HG02870 (cell line): ENCODE measurements around the gene MIS18BP1.
"Not testable (repeated sequence)": the region's sequence is repeated elsewhere in the genome, so short reads cannot be mapped to it uniquely, and the experiment has no call there.

Experiments used
- ATAC-seq: cut with Tn5 transposase; IDR thresholded peaks from one replicate; pipeline ENCODE4 v1.9.1; 2021; ENCODE audit warnings: mild to moderate bottlenecking, moderate library complexity; ENCODE audit not compliant: unreplicated experiment

Gene MIS18BP1

DNA sequence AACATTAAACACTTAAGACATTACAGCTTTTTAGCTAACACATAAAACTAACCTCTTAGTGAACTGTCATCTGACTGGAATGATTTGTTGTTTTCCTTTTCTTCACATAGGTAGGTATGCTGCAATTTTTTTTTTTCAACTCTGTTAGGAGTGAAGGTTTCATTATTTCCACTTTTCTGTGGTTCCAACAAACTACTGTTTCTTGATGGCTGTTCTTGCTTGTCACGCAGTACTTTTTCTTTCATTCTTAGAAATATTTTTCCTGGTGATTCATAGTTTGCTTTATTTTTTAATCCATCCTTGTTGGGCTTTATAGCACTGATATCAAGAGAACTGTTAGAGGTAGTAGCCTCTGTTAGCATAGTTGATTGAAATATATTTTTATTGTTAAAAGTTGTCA, 6.3 kb downstream of the MIS18BP1 start:
- peak; percentile 39 for ATAC-seq

DNA sequence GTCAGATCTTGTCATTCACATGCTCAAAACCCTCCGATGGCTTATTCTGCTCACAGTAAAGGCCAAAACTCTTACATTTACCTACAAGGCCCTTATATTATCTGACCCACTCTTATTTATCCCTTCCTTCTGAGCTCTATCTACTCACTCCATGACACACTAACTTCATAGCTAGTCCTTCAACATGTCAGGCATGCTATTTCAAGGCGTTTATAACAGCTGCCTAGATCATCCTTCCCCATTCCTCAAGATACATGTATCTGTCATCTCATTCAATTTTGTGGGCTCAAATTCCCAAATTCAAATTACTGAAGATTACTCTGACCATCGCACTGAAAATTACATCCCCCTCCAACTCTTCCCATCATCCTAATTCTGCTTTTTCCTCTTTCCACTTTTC, 6.9 kb downstream of the MIS18BP1 start:
- ATAC-seq, result no peak

- no peak for ATAC-seq
These were observed 10.3 kb downstream of the MIS18BP1 start for GRCh38 chr14:45242706-45243105.

DNA sequence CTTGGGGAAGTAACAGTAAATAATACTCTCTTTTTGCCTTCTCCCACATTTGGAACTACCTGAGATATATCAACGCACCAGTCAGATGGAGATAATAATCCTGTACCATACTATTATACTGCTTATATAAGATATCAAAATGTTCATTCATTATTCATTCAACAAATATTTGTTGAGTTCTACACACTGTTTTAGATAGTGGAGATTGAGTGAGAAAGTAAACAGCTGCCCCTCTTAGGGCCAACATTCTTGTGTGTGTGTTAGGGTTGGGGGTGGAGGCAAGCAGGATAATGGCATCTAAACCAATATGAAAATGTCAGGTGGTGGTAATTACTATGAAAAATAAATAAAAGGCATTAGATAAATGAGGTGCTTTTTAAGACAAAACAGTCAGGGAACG, 14.0 kb downstream of the MIS18BP1 start:
- no peak for ATAC-seq

DNA sequence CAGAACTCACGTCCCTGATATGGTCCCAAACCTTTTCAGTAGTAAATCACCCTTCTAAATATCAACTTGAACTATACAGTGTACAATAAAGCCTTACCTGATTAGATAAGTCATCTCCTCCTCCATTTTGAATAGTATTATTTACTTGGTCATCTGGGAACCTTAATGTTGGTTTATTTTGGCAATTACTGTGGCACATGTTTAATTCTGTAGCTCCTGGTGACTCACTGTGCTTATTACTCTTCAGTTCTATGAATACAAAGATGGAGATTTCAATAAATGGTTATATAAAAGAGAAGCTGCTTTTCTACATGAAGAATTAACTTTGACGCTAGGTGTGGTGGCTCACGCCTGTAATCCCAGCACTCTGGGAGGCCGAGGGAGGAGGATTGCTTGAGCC, 25.4 kb downstream of the MIS18BP1 start:
- ATAC-seq, result no peak

- peak; percentile 67 for ATAC-seq
These were observed 30.3 kb downstream of the MIS18BP1 start for GRCh38 chr14:45222485-45223262.

GRCh38 chr14:45214341-45214740, 38.7 kb downstream of the MIS18BP1 start:
- not testable (repeated sequence) for ATAC-seq

- not testable (repeated sequence) for ATAC-seq
These were observed 39.3 kb downstream of the MIS18BP1 start for GRCh38 chr14:45213716-45214115.

- ATAC-seq, result no peak
These were observed 40.8 kb downstream of the MIS18BP1 start for GRCh38 chr14:45212231-45212630.

- ATAC-seq, result no peak
These were observed 41.7 kb downstream of the MIS18BP1 start for GRCh38 chr14:45211295-45211694.

DNA sequence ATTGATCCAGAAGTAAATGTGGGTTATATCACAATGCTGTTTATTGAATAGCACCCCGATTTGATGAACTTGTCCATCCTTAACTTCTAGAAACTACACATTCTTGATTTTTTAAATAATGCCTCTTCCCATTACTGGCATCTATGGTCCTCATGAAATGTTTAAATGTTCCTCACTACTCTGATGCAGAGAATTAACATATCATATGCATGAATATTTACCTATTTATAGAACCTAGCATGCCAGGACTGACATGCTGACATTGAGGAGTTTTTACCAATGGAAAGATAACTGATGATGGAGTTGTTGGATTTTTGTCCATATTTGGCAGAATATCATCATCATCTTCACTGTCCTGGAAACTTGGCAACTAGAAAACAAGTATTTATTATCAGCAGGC, 42.8 kb downstream of the MIS18BP1 start:
- no peak for ATAC-seq

DNA sequence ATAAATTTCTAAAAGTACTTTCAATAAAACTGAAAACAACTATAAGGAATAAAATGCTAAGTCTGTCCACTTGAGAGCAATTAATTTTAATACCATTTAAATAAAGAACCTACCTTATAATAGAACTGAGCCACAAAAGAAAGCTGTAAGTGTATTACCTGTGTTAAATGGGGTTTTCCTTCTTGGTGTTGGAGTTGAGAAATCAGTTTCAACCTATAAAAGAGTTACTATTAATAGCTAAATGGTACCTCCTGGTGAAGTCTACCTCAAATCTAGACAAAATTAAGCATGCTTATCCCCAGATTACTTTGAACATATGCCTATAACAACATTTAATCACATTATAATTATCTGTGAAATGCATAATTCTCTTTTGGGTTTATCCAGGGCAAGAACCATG, 48.8 kb downstream of the MIS18BP1 start:
- ATAC-seq, result no peak

DNA sequence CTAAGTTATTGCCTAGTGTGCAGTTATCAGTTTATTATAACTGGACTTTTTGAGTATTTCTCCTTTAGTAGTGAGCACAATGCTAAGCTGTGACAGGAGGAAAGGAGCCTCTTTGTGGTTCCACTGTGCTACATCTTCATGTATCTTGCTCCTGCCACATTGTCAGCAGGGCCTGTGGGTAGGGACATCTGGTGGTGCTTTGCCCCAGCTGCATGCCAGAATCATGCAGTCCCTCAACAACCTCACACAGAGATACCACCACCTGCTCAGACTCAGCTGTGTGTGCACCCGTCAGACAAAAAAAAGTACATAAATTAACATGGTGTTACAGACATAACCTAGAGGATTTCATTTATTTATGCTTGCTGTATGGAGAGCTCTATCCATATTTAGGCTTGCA, 51.1 kb downstream of the MIS18BP1 start:
- ATAC-seq, result peak; percentile 83

- ATAC-seq, result no peak
These were observed 53.8 kb downstream of the MIS18BP1 start for GRCh38 chr14:45199230-45199629.

DNA sequence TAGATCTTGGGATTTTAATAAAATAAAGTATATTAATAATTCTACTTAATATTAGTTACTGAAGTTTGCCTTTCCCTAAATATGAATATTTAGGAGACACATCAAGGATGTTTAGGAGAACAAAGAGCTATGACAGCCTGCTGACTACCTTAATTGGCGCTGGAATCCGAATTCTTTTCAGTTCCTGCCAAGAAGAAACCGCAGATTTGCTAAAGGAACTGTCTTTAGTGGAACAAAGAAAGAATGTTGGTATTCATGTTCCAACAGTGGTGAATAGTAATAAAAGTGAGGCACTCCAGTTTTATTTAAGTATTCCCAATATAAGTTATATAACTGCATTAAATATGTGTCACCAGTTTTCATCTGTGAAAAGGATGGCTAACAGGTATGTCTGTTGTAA, 54.5 kb downstream of the MIS18BP1 start:
- ATAC-seq, result no peak

DNA sequence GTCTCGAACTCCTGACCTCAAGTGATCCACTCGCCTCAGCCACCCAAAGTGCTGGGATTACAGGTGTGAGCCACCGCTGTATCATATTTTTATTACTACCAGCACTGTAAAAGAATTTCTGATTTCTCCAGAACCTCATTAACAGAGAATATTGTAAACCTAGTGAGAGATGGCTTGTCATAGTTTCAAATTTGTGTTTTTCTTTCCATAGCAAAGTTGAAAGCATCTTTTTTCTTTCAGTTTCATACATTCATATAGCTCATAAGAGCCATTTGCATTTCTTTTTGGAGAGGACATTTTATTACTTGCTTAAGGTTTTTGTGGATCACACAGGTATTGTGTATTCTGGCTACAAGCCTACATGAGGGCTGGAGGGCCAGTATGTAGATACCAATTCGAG, 58.0 kb downstream of the MIS18BP1 start:
- ATAC-seq, result no peak

DNA sequence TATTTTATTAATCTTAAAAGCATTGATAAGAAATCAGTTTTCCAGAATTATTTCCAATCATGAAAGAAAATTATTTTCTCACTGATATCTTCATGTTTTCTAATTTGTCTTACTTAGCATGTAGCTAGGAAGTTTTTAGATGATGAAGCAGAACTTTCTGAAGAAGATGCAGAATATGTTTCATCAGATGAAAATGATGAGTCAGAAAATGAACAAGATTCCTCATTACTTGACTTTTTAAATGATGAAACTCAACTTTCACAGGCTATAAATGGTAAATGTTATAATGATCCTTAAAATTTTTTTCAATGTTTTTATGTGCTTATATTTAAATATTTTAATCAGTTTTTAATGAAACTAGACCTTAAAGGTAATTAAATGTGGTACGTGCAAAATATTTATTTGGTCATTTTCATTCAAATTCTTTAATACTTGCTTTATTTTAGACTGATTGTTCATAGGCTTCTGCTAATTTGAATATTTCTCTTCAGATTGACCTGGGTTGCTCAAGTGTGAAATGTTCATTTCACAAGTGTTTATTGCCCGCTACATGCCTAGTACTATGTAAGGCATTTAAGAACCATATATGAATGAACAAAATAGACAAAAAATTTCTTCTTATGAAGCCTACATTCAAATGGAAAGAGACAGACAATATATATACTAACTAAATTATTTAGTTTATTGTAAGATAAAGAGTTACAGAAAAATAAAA, 67.7 kb downstream of the MIS18BP1 start:
- ATAC-seq, result peak; percentile 56

DNA sequence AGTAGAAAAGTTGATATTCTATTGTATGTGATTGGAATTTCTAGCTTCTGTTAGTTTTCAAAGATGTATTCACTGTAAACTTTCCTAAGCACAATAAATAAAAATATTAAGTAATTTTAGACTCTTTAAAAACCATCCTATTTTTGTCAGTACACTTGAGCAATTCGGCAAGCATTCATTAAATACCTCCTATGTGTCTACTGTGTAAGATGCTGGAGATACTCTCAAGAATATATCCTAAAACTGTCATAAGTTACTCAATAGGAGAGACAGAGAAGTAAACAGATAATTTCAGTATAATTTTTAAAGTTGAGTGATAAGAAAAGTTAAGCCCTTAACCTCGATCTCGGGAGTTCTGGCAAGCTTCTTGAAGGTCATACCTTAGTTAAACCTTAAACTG, 71.2 kb downstream of the MIS18BP1 start:
- ATAC-seq, result no peak

GRCh38 chr14:45181329-45181728, 71.7 kb downstream of the MIS18BP1 start:
- no peak for ATAC-seq

- no peak for ATAC-seq
These were observed 75.9 kb downstream of the MIS18BP1 start for GRCh38 chr14:45177076-45177475.

- ATAC-seq, result no peak
These were observed 83.1 kb downstream of the MIS18BP1 start for GRCh38 chr14:45169906-45170305.

GRCh38 chr14:45156067-45156466, 96.9 kb downstream of the MIS18BP1 start:
- peak; percentile 94 for ATAC-seq
